ENCODE data around the gene KCTD19.

DNA sequence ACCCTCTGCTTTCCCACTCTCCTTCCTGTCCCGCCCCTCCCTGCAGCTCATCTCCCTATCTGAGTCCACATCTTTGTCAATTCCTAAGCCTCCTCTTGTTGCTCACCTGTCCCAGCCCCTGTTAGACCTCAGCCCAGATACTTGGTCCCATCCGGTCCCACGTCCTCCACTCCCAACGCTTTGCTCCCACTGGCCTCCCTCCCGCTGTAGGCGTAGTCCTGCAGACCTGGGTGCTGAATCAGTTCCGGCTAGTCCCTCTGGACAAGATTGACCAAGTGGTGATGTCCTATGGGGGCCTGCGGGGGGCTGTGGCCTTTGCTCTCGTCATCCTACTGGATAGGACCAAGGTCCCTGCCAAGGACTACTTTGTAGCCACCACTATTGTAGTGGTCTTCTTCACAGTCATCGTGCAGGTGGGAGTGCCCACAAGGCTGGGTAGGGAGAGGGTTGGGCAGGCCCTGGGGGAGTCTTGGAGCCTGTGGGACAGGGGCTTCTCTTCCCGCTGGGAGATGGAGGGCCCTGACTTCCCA is 69.8 kb downstream of the KCTD19 start:
- TF ChIP-seq HDGF (IDR thresholded peaks at IDR 0.05; ENCODE audit: borderline replicate concordance), result no peak
- TF ChIP-seq FOXK2 (IDR thresholded peaks at IDR 0.05), result no peak
- no peak for TF ChIP-seq FOXM1 (IDR thresholded peaks at IDR 0.05; ENCODE audit: borderline replicate concordance)

Data from HEK293T (cell line).